Measurements from ENCODE around the gene SFXN5.

Gene SFXN5

GRCh38 chr2:73101626-73102256 is 30.2 kb upstream of the SFXN5 start:
- DNase-seq (ENCODE audit: low spot score): no peak

- DNase-seq (ENCODE audit: low spot score): no peak
Measured at GRCh38 chr2:73100956-73101355, 29.4 kb upstream of the SFXN5 start.

GRCh38 chr2:73099486-73099885 is 28.0 kb upstream of the SFXN5 start:
- no peak for DNase-seq (ENCODE audit: low spot score)

GRCh38 chr2:73095910-73096309 is 24.4 kb upstream of the SFXN5 start:
- DNase-seq (ENCODE audit: low spot score): no peak

GRCh38 chr2:73093601-73094218 is 22.2 kb upstream of the SFXN5 start:
- peak; percentile 39 for DNase-seq (ENCODE audit: low spot score)

GRCh38 chr2:73092146-73092783 is 20.8 kb upstream of the SFXN5 start:
- no peak for DNase-seq (ENCODE audit: low spot score)

GRCh38 chr2:73091696-73092095 is 20.2 kb upstream of the SFXN5 start:
- peak; percentile 56 for DNase-seq (ENCODE audit: low spot score)

- DNase-seq (ENCODE audit: low spot score): no peak
Measured at GRCh38 chr2:73091164-73091563, 19.7 kb upstream of the SFXN5 start.

- DNase-seq (ENCODE audit: low spot score): no peak
Measured at GRCh38 chr2:73089270-73090030, 17.9 kb upstream of the SFXN5 start.

GRCh38 chr2:73088703-73089102 is 17.2 kb upstream of the SFXN5 start:
- no peak for DNase-seq (ENCODE audit: low spot score)

GRCh38 chr2:73088211-73088610 is 16.7 kb upstream of the SFXN5 start:
- no peak for DNase-seq (ENCODE audit: low spot score)

GRCh38 chr2:73087311-73087710 is 15.8 kb upstream of the SFXN5 start:
- DNase-seq (ENCODE audit: low spot score): no peak

GRCh38 chr2:73085691-73086090 is 14.2 kb upstream of the SFXN5 start:
- DNase-seq (ENCODE audit: low spot score): peak; percentile 82

- DNase-seq (ENCODE audit: low spot score): no peak
Measured at GRCh38 chr2:73084971-73085370, 13.5 kb upstream of the SFXN5 start.

GRCh38 chr2:73083886-73084800 is 12.6 kb upstream of the SFXN5 start:
- no peak for DNase-seq (ENCODE audit: low spot score)

- DNase-seq (ENCODE audit: low spot score): no peak
Measured at GRCh38 chr2:73082523-73083410, 11.3 kb upstream of the SFXN5 start.

- no peak for DNase-seq (ENCODE audit: low spot score)
Measured at GRCh38 chr2:73081181-73081671, 9.7 kb upstream of the SFXN5 start.

GRCh38 chr2:73080321-73081131 is 9.0 kb upstream of the SFXN5 start:
- no peak for DNase-seq (ENCODE audit: low spot score)

- no peak for DNase-seq (ENCODE audit: low spot score)
Measured at GRCh38 chr2:73079636-73080035, 8.1 kb upstream of the SFXN5 start.

Data from cerebellar cortex (tissue), 1 donor.